ENCODE measurements around the gene CCL19.
"Not testable (repeated sequence)": the region's sequence is repeated elsewhere in the genome, so short reads cannot be mapped to it uniquely, and the experiment has no call there.

CCL19 gene

GRCh38 chr9:34690983-34691935, at the start of gene CCL19:
Gene CCL19, minus strand, starts transcription at chr9:34691276. Its CDS starts 137 bp downstream, at chr9:34691139.
- no peak for DNase-seq (ENCODE audit: low spot score)

GRCh38 chr9:34740176-34740575, 49.1 kb upstream of the CCL19 start:
- not testable (repeated sequence) for DNase-seq (ENCODE audit: low spot score)

GRCh38 chr9:34737677-34738260, 46.7 kb upstream of the CCL19 start:
- DNase-seq (ENCODE audit: low spot score): no peak

- DNase-seq (ENCODE audit: low spot score): no peak
These were observed 43.6 kb upstream of the CCL19 start for GRCh38 chr9:34734720-34735119.

- no peak for DNase-seq (ENCODE audit: low spot score)
These were observed 41.8 kb upstream of the CCL19 start for GRCh38 chr9:34732886-34733285.

GRCh38 chr9:34732478-34732877, 41.4 kb upstream of the CCL19 start:
- DNase-seq (ENCODE audit: low spot score): no peak

GRCh38 chr9:34723141-34723540, 32.1 kb upstream of the CCL19 start:
- DNase-seq (ENCODE audit: low spot score): no peak

- not testable (repeated sequence) for DNase-seq (ENCODE audit: low spot score)
These were observed 28.6 kb upstream of the CCL19 start for GRCh38 chr9:34719769-34720025.

- DNase-seq (ENCODE audit: low spot score): no peak
These were observed 28.1 kb upstream of the CCL19 start for GRCh38 chr9:34719021-34719768.

GRCh38 chr9:34717996-34718614, 27.0 kb upstream of the CCL19 start:
- DNase-seq (ENCODE audit: low spot score): no peak

- DNase-seq (ENCODE audit: low spot score): no peak
These were observed 25.6 kb upstream of the CCL19 start for GRCh38 chr9:34716711-34717110.

- DNase-seq (ENCODE audit: low spot score): no peak
These were observed 24.7 kb upstream of the CCL19 start for GRCh38 chr9:34715639-34716215.

- no peak for DNase-seq (ENCODE audit: low spot score)
These were observed 22.9 kb upstream of the CCL19 start for GRCh38 chr9:34714007-34714406.

GRCh38 chr9:34712140-34712539, 21.1 kb upstream of the CCL19 start:
- no peak for DNase-seq (ENCODE audit: low spot score)

- no peak for DNase-seq (ENCODE audit: low spot score)
These were observed 18.9 kb upstream of the CCL19 start, which contains the start of gene CCL21 for GRCh38 chr9:34710023-34710422. Gene CCL21, minus strand, starts transcription at chr9:34710136. Its CDS starts 70 bp downstream, at chr9:34710066.

- no peak for DNase-seq (ENCODE audit: low spot score)
These were observed 18.3 kb upstream of the CCL19 start for GRCh38 chr9:34709196-34709978.

GRCh38 chr9:34707130-34707529, 16.1 kb upstream of the CCL19 start:
- no peak for DNase-seq (ENCODE audit: low spot score)

GRCh38 chr9:34701769-34702736, 11.0 kb upstream of the CCL19 start:
- peak; percentile 81 for DNase-seq (ENCODE audit: low spot score)

GRCh38 chr9:34701023-34701768, 10.1 kb upstream of the CCL19 start:
- peak; percentile 67 for DNase-seq (ENCODE audit: low spot score)

Data from cerebellar cortex (tissue), 1 donor.